ENCODE measurements around the gene UBE2V1.

DNA sequence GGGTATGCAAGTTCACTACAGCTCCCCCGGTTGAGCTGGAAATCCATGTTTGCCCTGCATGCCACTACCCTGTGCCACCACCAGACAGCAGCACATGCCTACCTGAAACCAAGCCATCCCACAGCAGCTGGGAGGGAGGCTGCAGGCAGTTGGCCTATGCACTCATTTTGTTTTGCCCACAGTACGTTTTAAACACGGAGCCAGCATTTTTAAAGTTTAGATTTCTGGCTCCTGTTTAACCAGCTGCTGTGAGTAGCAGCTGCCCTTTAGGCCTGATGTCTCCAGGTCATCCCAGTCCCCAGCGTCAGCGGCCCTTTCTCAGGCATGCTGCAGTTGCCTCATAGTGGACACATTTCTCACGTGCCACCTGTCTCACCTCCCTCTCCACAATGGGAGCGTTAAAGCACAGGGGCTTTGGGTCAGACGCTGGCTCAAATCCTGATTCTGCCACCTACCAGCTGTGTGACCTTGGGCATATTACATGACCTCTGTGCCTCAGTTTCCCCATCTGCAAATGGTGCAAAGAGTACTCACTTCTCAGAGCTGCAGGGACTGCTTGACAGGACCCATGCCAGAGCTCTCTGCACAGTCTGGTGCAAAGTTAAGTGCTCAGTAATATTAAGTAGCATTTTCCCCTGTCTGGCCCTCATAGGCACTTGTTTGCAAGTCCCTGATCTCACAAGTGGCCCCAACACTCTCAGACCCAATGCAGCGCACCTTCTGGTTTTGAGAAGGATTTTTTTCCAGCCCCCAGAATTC, 8.2 kb upstream of the UBE2V1 start:
- TF ChIP-seq, protein P1, sequence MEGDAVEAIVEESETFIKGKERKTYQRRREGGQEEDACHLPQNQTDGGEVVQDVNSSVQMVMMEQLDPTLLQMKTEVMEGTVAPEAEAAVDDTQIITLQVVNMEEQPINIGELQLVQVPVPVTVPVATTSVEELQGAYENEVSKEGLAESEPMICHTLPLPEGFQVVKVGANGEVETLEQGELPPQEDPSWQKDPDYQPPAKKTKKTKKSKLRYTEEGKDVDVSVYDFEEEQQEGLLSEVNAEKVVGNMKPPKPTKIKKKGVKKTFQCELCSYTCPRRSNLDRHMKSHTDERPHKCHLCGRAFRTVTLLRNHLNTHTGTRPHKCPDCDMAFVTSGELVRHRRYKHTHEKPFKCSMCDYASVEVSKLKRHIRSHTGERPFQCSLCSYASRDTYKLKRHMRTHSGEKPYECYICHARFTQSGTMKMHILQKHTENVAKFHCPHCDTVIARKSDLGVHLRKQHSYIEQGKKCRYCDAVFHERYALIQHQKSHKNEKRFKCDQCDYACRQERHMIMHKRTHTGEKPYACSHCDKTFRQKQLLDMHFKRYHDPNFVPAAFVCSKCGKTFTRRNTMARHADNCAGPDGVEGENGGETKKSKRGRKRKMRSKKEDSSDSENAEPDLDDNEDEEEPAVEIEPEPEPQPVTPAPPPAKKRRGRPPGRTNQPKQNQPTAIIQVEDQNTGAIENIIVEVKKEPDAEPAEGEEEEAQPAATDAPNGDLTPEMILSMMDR (conservative IDR thresholded peaks at IDR 0.05; ENCODE audit: low read length) = peak; percentile 74
- TF ChIP-seq EZH2phosphoT487 (IDR thresholded peaks at IDR 0.05; ENCODE audit: borderline replicate concordance, low read depth, low read length) = no peak
